H9 (cell line): Measurements from ENCODE around the gene MAD1L1. TPM values are rescaled to one million over a fixed set of nuclear protein-coding genes. Genes with fewer than 3 reads are reported as not detected.
A peak's percentile ranks its signal among the peaks of the same experiment; 100 is the strongest.

Source experiments
- DNase-seq: peaks from one replicate; pipeline ENCODE4 v3.0.0-alpha.2; 2017
- H2AFZ ChIP-seq: one replicate; pipeline ENCODE4 v1.6.1; 2013; ENCODE audit warnings: mild to moderate bottlenecking, low read length, control low read depth, moderate library complexity
- H2AK5ac ChIP-seq: 2 replicates; pipeline ENCODE4 v1.6.1; 2013; ENCODE audit warnings: low read length, control low read depth, mixed read lengths; ENCODE audit not compliant: insufficient read length
- H2BK120ac ChIP-seq: one replicate; pipeline ENCODE4 v1.6.1; 2013; ENCODE audit warnings: low read depth, mild to moderate bottlenecking, low read length, control low read depth, inconsistent platforms; ENCODE audit not compliant: poor library complexity, severe bottlenecking
- H2BK12ac ChIP-seq: 2 replicates; pipeline ENCODE4 v1.6.1; 2013; ENCODE audit warnings: low read length, control low read depth, mixed read lengths, low read depth; ENCODE audit not compliant: insufficient read length
- H2BK15ac ChIP-seq: 2 replicates; pipeline ENCODE4 v1.6.1; 2013; ENCODE audit warnings: low read depth, low read length, control low read depth
- H2BK20ac ChIP-seq: one replicate; pipeline ENCODE4 v1.6.1; 2013; ENCODE audit warnings: low read depth, mild to moderate bottlenecking, low read length, control low read depth, inconsistent platforms; ENCODE audit not compliant: poor library complexity, severe bottlenecking
- H2BK5ac ChIP-seq: 2 replicates; pipeline ENCODE4 v1.6.1; 2013; ENCODE audit warnings: low read length, control low read depth, mixed read lengths; ENCODE audit not compliant: insufficient read length
- H3K14ac ChIP-seq: 2 replicates; pipeline ENCODE4 v1.6.1; 2013; ENCODE audit warnings: low read length, control low read depth; ENCODE audit not compliant: insufficient read depth
- H3K18ac ChIP-seq: 2 replicates; pipeline ENCODE4 v1.6.1; 2013; ENCODE audit warnings: low read depth, mild to moderate bottlenecking, mixed read lengths, low read length, control low read depth; ENCODE audit not compliant: insufficient read length
- H3K23ac ChIP-seq: 2 replicates; pipeline ENCODE4 v1.6.1; 2013; ENCODE audit warnings: low read length, control low read depth, mixed read lengths, low read depth; ENCODE audit not compliant: insufficient read length
- H3K23me2 ChIP-seq: 2 replicates; pipeline ENCODE4 v1.6.1; 2013; ENCODE audit warnings: low read depth, mild to moderate bottlenecking, mixed read lengths, low read length, control low read depth; ENCODE audit not compliant: insufficient read length, poor library complexity, severe bottlenecking
- H3K27ac ChIP-seq: 2 replicates; pipeline ENCODE4 v1.5.1; 2013; ENCODE audit warnings: low read length, control low read depth, mixed read lengths, low read depth; ENCODE audit not compliant: insufficient read length
- H3K27me3 ChIP-seq: 2 replicates; pipeline ENCODE4 v1.6.1; 2013; ENCODE audit warnings: low read length, control low read depth, inconsistent platforms; ENCODE audit not compliant: insufficient read depth
- H3K4ac ChIP-seq: 2 replicates; pipeline ENCODE4 v1.6.1; 2013; ENCODE audit warnings: low read depth, mild to moderate bottlenecking, control low read depth, inconsistent platforms, low read length, moderate library complexity
- H3K4me1 ChIP-seq: 2 replicates; pipeline ENCODE4 v1.6.1; 2013; ENCODE audit warnings: low read length, control low read depth, inconsistent platforms; ENCODE audit not compliant: insufficient read depth
- H3K4me2 ChIP-seq: 2 replicates; pipeline ENCODE4 v1.6.1; 2013; ENCODE audit warnings: low read length, control low read depth, mixed read lengths; ENCODE audit not compliant: insufficient read length, insufficient read depth
- H3K56ac ChIP-seq: 2 replicates; pipeline ENCODE4 v1.6.1; 2013; ENCODE audit warnings: low read depth, mild to moderate bottlenecking, mixed read lengths, low read length, control low read depth; ENCODE audit not compliant: insufficient read length
- H3K79me1 ChIP-seq: 2 replicates; pipeline ENCODE4 v1.6.1; 2013; ENCODE audit warnings: low read depth, mild to moderate bottlenecking, moderate library complexity, low read length, control low read depth, inconsistent platforms; ENCODE audit not compliant: insufficient read depth, poor library complexity, severe bottlenecking
- H3K79me2 ChIP-seq: 2 replicates; pipeline ENCODE4 v1.6.1; 2013; ENCODE audit warnings: low read length, control low read depth, inconsistent platforms; ENCODE audit not compliant: insufficient read depth
- H3K9ac ChIP-seq: 2 replicates; pipeline ENCODE4 v1.6.1; 2013; ENCODE audit warnings: low read length, control low read depth, mixed read lengths; ENCODE audit not compliant: insufficient read length; ENCODE audit errors: extremely low read depth
- H3K9me3 ChIP-seq: one replicate; pipeline ENCODE4 v1.6.1; 2013; ENCODE audit warnings: low read depth, low read length, inconsistent platforms; ENCODE audit not compliant: control insufficient read depth
- H3T11ph ChIP-seq: one replicate; pipeline ENCODE4 v1.6.1; 2013; ENCODE audit warnings: mild to moderate bottlenecking, low read length, control low read depth, inconsistent platforms
- H4K20me1 ChIP-seq: one replicate; pipeline ENCODE4 v1.6.1; 2013; ENCODE audit not compliant: control insufficient read depth, insufficient read length, insufficient read depth
- H4K5ac ChIP-seq: 2 replicates; pipeline ENCODE4 v1.6.1; 2013; ENCODE audit warnings: low read depth, mild to moderate bottlenecking, mixed read lengths, low read length, control low read depth; ENCODE audit not compliant: insufficient read length
- H4K8ac ChIP-seq: replicated peaks from 2 replicates; pipeline ENCODE4 v1.6.1; 2013; ENCODE audit warnings: low read length, control low read depth, mixed read lengths, low read depth; ENCODE audit not compliant: insufficient read length
- H4K91ac ChIP-seq: 2 replicates; pipeline ENCODE4 v1.6.1; 2013; ENCODE audit warnings: low read depth, mild to moderate bottlenecking, moderate library complexity, mixed read lengths, low read length, control low read depth; ENCODE audit not compliant: insufficient read length
- H3K27ac Mint-ChIP-seq, 3 experiments: 2 replicates in 2 of 3; 3 replicates in 1 of 3; pipeline ENCODE4 v1.8.0; 2020 to 2021; ENCODE audit warnings: mixed read lengths in 3 of 3, mild to moderate bottlenecking in 1 of 3, moderate library complexity in 1 of 3
- H3K27me3 Mint-ChIP-seq: 2 replicates; pipeline ENCODE4 v1.8.0; 2021; ENCODE audit warnings: low read depth, mild to moderate bottlenecking, moderate library complexity, mixed read lengths
- H3K36me3 Mint-ChIP-seq, 3 experiments: 2 replicates in 2 of 3; 3 replicates in 1 of 3; pipeline ENCODE4 v1.8.0; 2020 to 2021; ENCODE audit warnings: low read depth in 3 of 3, mixed read lengths in 3 of 3; ENCODE audit not compliant: insufficient read depth in 1 of 3
- H3K4me1 Mint-ChIP-seq, 2 experiments: 2 replicates each; pipeline ENCODE4 v1.8.0; 2020; ENCODE audit warnings: mixed read lengths in 2 of 2
- H3K4me3 Mint-ChIP-seq, 2 experiments: 2 replicates in 1 of 2; 3 replicates in 1 of 2; pipeline ENCODE4 v1.8.0; 2020 to 2021; ENCODE audit warnings: mild to moderate bottlenecking in 2 of 2, mixed read lengths in 2 of 2, moderate library complexity in 1 of 2
- H3K9me3 Mint-ChIP-seq, 2 experiments: 2 replicates in 1 of 2; 3 replicates in 1 of 2; pipeline ENCODE4 v1.8.0; 2020; ENCODE audit warnings: mild to moderate bottlenecking in 2 of 2, mixed read lengths in 2 of 2, moderate library complexity in 1 of 2
- CTCF ChIP-seq: fragments of 200-600 bp; sonication (generic); conservative IDR thresholded peaks from 3 replicates; pipeline ENCODE4 v1.8.0; 2021; ENCODE audit warnings: antibody characterized with exemption, mild to moderate bottlenecking
- WGBS: extraction: QIAGEN DNeasy Blood & Tissue Kit; methylation state at CpG from one replicate; pipeline ENCODE4 v1.1.7; 2013; ENCODE audit warnings: missing lambda C conversion rate, low lambda C conversion rate, mixed read lengths; ENCODE audit not compliant: insufficient read length; ENCODE audit errors: extremely low coverage; 5-methylcytosine and 5-hydroxymethylcytosine counted together
- total RNA-seq: library from RNA; stranded (reverse); gene quantifications from 2 replicates; pipeline ENCODE4 v1.2.1, GENCODE V29; 2021

MAD1L1 gene
- total RNA-seq, 1 experiment from 2014 or later, result 39.0 TPM

DNA sequence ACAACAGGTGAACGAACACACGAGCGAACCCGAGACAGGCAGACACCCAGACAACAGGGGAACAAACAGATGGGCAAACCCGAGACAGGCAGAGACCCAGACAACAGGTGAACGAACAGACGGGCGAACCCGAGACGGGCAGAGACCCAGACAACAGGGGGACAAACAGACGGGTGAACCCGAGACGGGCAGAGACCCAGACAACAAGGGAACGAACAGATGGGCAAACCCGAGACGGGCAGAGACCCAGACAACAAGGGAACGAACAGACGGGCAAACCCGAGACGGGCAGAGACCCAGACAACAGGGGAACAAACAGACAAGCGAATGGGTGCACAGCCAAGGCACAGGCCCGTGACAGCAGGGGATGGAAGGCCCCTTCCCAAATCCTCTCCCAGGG is 298.0 kb downstream of the MAD1L1 start:
- Mint-ChIP-seq H3K4me3 (no peak overlapping the region), H3K4me1 (peaks cover 0 to 5% of the 10 kb centered on the region in 2 experiments; a peak in 1 of 4 replicates), H3K27ac (peak overlapping the region; percentile 7 to 92 (median 21); a peak in 6 of 7 replicates), H3K36me3 (peaks cover 16 to 25% (median 20%) of the 10 kb centered on the region in 3 experiments), H3K27me3 (no peaks in the 10 kb centered on the region), H3K9me3 (peaks cover 16 to 21% of the 10 kb centered on the region in 2 experiments)
- H2BK120ac ChIP-seq, result no peak overlapping the region
- no peak for DNase-seq
- H2BK20ac ChIP-seq, result no peak overlapping the region
- no peak overlapping the region for H3T11ph ChIP-seq
- H3K4ac ChIP-seq, result no peak overlapping the region
- H3K4me1 ChIP-seq, result no peaks in the 10 kb centered on the region
- no peak for TF ChIP-seq CTCF
- no peak overlapping the region for H4K91ac ChIP-seq
- WGBS, result no CpG with 5 or more reads among the region's 22 CpGs
- H2BK12ac ChIP-seq, result no peak overlapping the region
- no peak overlapping the region for H3K9ac ChIP-seq
- H4K5ac ChIP-seq, result no peak overlapping the region
- H3K4me2 ChIP-seq, result no peak overlapping the region
- no peak overlapping the region for H2BK15ac ChIP-seq
- H2AFZ ChIP-seq, result no peak overlapping the region
- no peak overlapping the region for H3K56ac ChIP-seq
- no peaks in the 10 kb centered on the region for H3K79me2 ChIP-seq
- no peak overlapping the region for H4K8ac ChIP-seq
- no peaks in the 10 kb centered on the region for H3K79me1 ChIP-seq
- no peaks in the 10 kb centered on the region for H3K23me2 ChIP-seq
- H4K20me1 ChIP-seq, result no peaks in the 10 kb centered on the region
- no peak overlapping the region for H3K23ac ChIP-seq
- no peak overlapping the region; the same call in 1 of the 2 replicates for H3K14ac ChIP-seq
- no peaks in the 10 kb centered on the region for H3K27me3 ChIP-seq
- H2AK5ac ChIP-seq, result no peak overlapping the region
- H3K9me3 ChIP-seq, result peaks cover 8% of the 10 kb centered on the region
- H2BK5ac ChIP-seq, result no peak overlapping the region
- H3K18ac ChIP-seq, result no peak overlapping the region
- H3K27ac ChIP-seq, result no peak overlapping the region
